Stimulated activated CD4-positive, alpha-beta T cell treated with anti-CD3 and anti-CD28 coated beads, Interleukin-15, amount 100 ng/mL, for 24 hours (primary cell): ENCODE data around the gene HSFX3.
"Not testable (repeated sequence)": the region's sequence is repeated elsewhere in the genome, so short reads cannot be mapped to it uniquely, and the experiment has no call there.

Experiments
- DNase-seq: peaks from one replicate; pipeline ENCODE4 v3.0.0-alpha.2; 2020

Gene HSFX3

DNA sequence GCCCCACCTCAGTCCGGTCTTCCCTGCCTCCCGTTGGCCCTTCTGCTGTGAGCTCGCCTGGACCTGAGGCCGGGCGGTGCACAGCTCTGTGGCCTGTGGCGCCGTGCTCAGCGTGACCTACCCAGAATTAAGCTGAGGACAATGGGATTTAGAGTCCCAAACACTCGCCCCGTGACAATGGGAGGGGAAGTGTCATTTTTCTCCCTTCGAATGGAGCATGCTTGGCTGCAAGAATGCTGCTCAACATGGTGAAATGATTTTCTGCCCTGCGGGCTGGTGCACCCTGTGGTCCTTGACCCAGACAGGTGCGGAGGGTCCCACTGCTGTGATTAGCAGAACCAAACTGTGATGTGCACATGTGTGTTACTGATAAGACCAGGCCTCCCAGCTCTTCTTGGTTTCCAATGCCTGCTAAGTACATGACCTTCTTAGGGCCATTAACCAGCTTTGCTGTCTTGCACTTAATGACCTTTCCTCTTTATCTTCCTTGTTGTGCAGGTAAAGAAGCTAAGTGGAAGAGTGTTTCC is 8.1 kb downstream of the HSFX3 start:
- DNase-seq: no peak

DNA sequence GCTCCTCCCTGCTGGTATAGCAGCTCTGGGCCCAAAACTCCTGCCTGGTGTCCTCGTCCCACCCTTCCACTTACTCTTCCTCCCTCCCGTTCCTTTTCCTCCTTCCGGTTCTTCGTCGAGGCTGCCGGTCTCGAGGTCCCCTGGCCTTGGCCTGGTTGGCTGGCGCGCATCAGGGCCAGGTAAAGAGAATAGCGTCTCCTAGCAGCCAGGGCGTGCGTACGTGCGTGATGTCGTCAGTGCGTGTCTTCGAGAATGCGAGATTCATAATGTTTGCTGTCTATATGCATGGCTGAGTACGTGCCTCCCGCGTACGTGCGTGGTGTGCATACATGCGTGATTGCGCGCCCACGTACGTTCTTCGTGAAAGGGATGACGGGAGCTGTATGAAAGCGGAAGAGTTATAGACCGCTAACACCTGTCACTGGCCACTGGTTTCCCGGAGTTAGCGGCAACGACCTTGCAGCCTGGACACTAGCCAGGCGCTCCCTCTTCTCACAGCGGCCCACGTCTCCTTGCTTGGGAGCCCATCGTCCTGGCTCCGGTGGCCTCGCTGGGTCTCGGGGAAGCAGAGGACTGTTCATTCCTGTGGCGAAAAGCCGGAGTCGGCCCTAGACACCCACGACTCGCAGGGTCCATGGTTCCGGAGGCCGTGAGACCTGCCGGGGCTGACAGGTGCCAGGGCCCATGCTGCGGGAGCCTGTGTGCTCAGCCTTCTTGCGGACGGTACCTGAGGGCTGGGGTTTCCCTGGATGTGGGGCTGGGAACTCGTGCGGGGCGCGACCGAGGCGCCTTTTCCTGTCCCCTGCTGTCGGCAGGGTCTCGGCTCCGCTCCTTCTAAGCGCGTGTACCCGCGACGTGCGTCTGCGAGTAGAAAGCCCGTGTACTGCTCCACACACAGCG is 8.9 kb downstream of the HSFX3 start, which contains the start of gene EOLA1:
TSS of gene EOLA1 (plus strand) at position 392 of the 900 bp plus-strand sequence. CDS start 4,619 bp downstream, outside the sequence.
- DNase-seq: peak; percentile 93

DNA sequence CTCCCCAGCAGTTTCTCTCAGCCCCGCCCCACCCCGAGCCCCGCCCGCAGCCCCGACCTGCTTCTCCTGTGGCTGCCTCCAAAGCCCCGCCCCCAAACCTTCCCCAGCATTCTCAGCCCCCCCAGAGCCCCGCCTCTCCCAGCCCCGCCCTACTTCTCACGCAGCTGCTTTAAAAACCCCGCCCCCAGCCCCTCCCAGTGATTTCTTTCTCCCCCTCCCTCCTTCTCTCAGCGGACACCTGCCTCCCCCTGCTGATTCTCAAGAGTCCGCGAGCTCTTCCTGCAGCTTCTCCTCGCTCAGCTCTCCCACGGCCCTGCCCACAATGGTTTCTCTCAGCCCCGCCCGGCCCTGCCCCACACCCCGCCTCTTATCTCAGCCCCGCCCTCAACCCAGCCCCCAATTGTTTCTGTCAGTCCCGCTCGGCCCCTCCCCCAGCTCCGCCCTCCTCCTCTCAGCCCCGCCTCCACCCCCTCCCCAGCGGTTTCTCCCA is 9.5 kb downstream of the HSFX3 start:
- peak; percentile 90 for DNase-seq

DNA sequence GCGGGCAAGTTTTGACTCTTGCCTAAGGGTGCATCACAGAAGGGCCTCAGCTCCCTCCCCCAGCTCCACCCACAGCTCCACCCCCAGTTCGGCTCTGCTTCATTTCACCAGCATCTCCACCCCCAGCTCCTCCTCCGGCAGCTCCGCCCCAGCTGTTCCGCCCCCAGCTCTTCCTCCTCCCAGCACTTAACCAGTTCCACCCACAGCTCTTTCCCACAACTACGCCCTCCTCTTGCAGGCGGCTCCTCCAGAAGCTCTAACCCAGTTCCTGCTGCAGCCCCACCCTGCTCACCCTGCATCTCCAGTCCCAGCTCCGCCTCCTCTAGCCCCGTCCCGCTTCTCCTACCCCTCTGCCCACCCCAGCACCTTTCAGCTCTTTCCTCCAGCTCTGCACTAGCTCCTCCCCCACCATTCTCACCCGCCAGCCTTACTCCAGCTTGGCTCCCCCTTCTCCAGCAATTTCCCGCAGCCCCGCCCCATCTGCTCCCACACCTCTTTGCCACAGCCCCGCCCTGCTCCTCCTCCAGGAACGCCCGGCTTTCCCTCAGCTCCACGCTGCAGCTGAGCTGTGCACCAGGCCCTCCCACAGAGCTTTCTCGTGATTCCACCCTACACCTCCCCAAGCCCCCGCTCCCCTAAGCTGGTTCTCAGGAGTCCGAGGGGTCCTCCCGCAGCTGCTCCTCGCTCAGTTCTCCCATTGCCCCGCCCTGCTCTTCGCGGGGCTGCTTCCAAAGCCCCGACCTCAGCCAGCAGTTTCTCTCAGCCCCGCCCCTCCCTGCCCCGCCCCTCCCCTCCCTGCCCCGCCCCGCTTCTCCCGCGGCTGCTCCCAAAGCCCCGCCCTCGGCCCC is 10.2 kb downstream of the HSFX3 start:
- DNase-seq: peak; percentile 88

DNA sequence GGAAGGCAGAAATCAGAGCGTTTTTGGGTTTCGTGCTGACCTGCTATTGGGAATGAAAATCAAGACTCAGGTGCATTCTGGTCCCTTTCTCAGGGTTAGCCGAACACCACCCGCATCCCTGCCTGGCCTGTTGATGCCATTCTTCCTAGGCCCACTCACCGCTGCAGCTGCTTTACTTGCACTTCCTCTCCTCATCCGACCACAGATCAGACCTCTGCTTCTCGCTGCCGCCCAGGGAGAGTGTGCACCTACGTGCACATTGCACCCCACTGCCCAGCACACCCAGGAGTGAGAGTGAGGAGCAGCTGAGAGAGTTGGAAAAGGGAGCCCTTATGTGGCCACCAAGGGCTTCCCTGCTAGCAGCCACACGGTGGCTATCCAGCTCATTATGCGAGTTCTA is 12.2 kb downstream of the HSFX3 start:
- not testable (repeated sequence) for DNase-seq

DNA sequence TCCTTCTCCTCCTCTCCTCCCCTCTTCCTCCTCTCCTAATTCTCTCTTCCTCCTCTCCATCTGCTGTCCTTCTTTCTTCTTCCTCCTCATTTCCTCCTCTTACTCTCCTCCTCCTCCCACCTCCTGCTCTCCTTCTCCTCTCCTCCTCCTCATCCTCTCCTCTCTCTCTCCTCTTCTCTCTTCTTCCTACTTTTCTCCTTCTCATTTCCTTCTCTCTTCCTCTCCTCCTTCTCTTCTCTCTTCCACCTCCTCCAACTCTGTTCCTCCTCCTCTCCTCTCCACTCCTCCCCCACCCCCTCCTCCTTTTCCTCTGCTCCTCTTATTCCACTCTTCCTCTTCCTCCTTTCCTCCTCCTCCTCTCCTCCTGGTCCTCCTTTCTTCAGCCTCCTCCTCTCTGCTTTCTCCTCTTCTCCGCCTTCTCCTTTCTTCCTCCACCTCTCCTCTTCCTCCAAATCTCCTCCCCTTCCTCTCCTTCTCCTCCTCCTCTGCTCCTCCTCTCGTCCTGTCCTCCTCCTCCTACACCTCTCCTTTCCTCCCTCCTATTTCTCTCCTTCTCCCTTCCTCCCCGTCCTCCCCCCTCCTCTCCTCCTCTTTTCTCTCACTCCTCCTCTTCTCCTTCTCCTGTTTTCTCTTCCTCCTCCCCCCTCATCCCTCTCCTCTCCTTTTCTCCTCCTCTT is 14.7 kb downstream of the HSFX3 start:
- DNase-seq: not testable (repeated sequence)

DNA sequence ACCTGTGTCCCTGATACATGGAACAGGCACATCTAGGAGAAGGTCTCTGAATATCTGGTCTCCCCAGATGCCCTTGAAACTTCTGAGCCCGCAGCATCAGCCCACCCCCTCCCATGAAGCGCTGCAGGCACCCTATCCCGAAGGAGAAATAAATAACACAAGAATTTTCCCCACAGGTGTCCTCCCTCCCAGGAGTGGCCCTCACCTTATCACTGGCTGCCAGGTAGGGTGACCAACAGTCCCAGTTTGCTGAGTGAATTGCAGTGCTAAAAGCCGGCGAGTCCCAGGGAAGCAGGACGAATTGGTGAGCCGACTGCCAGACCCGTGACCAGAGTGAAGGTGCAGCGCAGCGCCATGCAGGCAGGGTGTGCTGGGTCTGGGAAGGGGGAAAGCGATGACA is 15.7 kb downstream of the HSFX3 start:
- not testable (repeated sequence) for DNase-seq

DNA sequence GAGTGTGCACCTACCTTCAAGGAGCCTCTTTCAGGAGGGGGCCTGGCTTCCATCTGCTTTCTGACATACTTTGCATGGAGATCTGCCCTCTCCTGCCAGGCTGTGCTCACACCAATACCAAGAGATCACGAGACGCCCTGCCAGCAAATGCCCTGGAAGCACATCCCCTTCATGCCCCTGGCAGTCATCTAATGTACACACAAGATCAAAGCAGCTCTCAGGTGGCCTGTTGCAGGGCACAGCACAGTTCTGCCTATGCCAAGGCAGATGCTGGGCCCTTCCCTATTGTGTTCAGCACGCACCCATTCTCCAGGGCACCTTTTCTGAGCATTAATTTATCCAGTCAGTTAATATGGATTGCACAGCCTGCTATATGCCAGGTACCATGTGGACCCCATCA is 16.9 kb downstream of the HSFX3 start:
- DNase-seq: not testable (repeated sequence)

DNA sequence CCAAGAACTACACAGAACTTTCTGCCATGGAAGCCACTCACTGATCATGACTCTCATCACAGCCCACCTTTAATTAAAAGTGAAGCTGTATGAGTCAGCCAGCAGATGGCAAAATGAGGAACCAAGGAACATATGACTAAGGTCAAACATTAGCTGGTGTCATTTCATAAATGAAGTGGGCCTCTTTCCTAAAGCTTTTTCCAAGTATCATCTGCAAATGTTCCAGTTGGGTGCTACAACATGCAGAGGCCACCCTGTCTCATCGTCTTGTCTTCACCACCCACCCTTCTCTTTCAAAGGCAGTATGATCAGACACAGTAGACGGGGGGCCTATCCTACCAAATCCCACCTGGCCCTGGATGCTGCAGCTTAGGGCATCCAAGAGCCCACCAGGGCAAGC is 18.1 kb downstream of the HSFX3 start:
- no peak for DNase-seq

DNA sequence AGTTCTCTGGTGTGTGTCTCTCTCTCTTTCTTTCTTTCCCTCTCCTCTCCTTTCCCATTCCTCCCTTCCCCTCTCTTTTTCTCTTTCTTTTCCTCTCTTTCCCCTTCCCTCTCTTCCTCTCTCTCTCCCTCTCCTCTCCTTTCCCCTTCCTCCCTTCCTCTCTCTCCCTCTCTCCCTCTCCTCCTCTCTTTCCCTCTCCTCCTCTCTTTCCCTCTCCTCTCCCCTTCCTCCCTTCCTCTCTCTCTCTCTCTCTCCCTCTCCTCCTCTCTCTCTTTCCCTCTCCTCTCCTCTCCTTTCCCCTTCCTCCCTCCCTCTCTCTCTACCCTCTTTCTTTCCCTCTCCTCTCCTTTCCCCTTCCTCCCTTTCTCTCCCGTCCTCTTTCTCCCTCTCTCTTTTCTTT is 21.3 kb downstream of the HSFX3 start:
- DNase-seq: no peak

DNA sequence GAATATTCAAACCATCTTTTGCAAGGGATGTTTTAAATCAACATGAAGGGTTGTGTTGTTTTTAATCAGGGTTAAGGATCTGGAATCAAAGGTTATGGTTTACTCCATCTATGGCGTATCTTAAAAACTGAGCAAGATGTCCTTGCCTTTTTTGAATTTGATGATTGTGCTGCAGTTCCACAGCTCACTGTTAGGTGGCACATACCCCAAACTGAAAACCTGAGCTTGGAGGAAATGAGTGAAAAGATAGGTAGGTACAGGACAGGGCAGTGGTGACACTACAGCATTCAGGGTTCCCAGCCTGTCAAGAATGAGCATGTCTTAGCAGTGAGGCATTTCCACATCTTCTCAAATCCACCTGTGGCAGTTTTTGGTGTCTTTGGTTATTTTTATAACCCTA is 22.0 kb downstream of the HSFX3 start:
- peak; percentile 25 for DNase-seq

DNA sequence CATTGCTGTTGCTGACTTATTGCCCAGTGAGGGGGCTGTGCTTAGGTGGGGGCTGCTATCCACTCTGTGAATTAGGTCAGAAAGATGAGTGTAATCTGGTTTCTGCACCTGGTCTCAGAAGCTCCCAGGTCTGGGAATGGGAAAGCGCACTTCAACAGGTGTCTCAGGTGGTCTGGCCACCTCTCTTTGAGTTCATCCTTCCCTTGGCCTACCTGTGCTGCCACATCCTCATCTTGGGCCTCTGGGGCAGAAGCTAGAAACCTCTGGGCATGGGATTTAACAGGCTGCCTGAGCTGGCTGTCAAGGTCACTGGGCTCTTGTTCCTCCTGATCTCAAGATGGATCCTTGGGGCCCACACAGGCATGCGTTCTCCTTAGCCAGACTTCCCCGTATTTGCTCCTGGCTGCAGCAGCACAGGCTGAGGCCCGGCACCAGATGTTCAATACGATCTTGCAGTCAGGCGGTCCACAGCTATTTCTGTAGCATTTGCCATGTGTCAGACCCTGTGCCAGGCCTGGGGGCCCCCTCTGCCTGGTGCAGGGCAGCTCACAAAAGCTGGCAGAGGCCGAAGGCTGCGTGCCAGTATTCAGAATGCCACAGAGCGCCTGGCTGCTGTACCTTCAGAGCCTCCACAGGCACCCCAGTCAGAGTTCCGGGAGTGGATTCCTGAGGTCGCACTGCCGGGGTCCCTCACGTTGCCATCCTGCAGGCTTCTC is 23.2 kb downstream of the HSFX3 start:
- DNase-seq: not testable (repeated sequence)

DNA sequence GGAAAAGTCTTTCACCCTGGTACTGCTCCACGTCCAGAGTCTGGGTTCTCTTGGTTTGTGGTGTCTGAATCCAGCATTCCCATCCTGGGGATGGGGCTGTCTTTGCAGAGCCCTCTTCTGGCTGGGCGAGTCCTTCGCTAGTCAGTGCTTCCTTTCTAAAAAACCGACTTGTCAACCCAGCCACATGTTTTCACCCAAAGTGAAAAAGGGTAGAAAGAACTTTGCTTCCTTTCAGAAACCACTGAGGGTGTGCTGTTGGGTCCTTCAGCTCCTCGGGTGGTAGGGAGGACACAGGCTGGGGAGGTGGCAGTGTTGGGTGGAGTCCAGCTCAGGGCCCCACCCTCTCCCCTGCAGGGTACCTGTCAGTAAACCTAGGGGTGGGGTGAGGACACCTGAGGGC is 23.8 kb downstream of the HSFX3 start:
- not testable (repeated sequence) for DNase-seq

DNA sequence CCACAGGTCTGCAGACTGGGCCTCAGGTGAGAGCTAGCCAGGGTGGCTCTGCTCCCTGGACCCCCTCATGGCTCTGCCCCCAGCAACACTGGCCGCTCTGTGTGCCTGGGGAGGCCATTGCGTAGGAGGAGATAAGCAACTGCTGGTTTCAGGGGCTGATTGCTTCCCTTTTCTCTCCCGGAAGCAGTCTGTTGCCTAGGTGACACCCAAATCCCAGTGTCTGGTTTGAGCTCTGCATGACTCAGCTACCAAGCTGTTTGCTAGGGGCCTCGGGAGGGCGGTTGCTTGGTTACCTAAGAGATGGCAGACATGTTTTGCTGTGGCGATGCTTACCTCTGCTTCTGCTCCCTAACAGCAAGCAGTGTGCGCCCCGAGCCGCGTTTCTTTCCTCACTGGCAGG is 24.3 kb downstream of the HSFX3 start:
- DNase-seq: peak; percentile 68

DNA sequence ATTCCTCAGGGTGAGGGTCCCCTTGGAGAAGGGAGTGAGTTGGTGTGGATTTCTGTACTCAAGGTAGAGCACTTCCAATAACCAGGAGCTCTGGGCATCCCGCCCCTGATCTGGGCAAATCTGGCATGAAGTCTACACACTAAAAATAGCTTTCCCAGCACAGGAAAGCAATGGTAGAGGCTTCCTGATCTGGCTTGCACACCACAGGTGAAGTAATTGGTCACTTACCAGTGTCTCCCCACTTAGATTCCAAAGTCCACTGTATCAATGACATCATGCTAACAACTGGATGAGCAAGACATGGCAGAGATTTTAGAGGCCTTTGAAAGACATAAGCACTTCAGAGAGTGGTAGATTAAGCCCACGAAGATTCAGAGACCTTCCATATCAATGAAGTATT is 26.8 kb downstream of the HSFX3 start:
- no peak for DNase-seq

DNA sequence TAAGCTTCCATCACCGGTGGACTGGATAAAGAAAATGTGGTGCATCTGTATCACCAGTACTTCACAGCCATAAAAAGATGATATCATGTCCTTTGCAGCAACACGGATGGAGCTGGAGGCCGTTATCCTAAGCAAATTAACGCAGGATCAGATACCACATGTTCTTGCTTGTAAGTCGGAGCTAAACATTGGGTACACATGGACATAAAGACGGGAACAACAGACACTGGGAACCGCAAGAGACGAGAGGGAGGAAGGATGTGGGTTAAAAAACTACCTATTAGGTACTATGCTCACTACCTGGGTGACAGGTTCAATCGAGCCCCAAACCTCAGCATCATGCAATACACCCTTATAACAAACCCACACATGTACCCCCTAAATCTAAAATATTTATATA is 28.3 kb downstream of the HSFX3 start:
- no peak for DNase-seq

DNA sequence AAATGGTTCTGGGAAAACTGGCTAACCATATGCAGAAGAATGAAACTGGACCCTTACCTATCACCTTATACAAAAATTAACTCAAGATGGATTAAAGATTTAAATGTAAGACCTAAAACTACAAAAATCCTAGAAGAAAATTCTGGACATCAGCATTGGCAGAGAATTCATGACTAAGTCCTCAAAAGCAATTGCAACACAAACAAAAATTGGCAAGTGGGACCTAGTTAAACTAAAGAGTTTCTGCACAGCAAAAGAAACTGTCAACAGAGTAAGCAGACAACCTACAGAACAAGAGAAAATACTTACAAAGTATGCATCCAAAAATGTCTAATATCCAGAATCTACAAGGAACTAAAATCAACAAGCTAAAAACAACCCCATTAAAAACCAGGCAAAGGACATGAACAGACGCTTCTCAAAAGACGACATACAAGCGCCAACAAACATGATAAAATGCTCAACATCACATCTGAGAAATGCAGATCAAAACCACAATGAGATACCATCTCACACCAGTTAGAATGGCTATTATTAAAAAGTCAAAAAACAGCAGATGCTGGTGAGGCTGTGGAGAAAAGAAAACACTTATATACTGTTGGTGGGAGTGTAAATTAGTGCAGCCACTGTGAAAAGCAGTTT is 29.0 kb downstream of the HSFX3 start:
- not testable (repeated sequence) for DNase-seq

DNA sequence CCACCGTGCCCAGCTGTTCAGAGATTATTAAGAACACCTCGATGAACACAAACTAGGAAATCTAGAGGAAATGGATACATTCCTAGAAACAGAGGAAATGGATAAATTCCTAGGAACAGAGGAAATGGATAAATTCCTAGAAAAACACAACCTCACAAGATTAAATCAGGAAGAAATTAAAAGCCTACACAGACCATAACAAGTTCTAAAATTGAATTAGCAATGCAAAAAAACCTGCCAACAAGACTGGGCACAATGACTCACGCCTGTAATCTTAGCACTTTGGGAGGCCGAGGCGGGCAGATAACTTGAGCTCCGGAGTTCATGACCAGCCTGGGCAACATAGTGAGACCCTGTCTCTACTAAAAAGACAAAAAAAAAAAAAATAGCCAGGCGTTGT is 31.5 kb downstream of the HSFX3 start:
- no peak for DNase-seq

DNA sequence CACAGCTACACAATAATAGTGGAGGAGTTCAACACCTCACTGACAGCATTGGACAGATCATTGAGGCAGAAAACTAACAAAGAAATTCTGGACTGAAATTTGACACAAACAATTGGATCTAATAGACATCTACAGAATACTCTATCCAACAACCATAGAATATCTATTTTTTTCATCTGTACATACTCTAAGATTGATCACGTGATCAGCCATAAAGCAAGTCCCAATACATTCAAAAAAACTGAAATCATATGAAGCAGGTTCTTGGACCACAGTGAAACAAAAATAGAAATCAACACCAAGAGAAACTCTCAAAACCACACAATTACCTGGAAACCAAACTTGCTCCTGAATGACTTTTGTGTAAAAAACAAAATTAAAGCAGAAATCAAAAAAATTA is 32.4 kb downstream of the HSFX3 start:
- DNase-seq: no peak

DNA sequence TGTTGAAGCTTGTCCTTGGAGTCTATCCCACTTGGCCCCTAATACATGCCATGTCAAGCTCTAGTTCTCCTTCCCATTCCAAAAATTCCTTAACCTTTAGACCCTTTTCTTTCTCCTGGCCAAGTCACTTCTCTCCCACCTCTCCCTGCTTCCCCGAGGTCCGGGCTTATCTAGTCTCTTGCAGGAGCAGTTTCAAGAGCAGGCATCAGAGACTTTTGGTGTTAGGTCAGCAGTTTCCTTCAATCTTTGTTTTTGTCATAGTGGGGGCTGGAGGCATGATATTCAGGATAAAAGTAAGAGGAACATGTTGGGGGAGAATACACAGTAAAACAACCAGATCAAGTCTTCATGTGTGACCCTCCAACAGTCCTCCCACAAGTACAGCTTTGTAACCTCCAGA is 33.1 kb downstream of the HSFX3 start:
- DNase-seq: no peak

DNA sequence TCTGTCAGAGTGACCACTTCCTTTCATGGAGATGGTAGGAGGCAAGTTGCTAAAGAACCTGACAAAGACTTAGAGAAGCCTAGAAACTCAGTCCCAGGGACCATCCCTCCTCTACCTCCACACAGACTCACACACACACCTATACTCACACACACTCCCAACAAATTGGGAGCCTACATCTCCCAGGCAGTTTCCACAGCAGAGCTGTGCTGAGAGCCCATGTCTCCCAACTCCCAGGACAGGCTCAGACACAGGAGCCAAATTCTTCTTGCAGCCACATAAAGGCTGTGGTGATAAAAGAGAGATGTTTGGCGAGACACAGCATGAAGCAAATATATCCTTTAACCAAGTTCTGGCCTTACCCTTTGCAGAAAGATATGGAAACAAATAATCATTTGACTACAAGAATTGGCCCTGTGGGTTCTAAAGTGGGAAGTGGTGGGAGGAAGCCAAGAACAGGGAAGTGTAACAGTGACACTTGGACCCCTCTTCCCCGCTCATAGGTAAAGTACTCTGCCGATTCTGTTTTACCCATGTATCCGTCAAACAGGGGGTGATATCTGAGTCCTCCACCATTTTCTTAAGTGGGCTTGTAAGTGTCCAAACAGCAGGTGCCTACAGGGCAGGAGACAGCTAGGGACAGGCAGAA is 33.6 kb downstream of the HSFX3 start:
- DNase-seq: no peak
